ENCODE results near the gene ZDHHC8. TPM values are rescaled to one million over a fixed set of nuclear protein-coding genes. Genes with fewer than 3 reads are reported as not detected.

ZDHHC8 gene
- total RNA-seq, 1 experiment from 2014 or later = 89.3 TPM

DNA sequence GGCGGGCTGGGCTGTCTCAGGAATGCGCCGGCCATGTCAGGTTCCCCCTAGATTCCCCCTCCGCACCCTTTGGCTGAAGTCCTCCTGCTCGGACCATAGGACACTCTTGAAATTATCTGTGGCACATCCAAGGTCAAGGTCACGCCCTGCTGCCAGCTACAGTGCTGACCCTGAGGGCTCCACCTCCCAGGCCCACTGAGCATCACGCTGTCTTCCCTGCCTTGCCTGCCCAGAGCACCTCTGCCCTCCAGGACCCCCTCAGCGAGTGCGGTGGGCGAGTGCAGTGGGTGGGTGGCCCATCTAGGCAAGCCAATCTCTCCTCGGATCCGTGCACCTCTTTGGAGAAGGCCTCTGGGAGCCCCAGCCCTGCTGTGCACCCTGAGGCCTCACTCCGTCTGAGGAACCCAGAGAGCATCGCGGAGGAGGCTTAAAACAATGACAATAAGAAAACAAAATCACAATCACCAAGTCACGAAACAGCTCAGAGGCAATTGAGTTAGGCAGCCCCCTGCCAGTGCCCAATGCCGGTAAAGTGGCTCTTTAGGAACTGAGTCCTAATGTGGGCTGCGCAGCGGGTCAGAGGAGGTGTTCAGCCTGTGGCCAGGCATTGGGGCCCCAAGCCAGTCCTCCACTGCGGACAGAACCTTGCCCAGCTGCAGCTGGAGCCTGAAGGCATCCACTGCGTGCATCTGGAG is 45.8 kb downstream of the ZDHHC8 start (continued):
- TF ChIP-seq TCF7L2 (IDR thresholded peaks at IDR 0.05; ENCODE audit: borderline replicate concordance, extremely low read depth, insufficient read depth, insufficient read length) (no peak), ZNF274 (IDR thresholded peaks at IDR 0.05; ENCODE audit: low read depth, low read length) (no peak)

DNA sequence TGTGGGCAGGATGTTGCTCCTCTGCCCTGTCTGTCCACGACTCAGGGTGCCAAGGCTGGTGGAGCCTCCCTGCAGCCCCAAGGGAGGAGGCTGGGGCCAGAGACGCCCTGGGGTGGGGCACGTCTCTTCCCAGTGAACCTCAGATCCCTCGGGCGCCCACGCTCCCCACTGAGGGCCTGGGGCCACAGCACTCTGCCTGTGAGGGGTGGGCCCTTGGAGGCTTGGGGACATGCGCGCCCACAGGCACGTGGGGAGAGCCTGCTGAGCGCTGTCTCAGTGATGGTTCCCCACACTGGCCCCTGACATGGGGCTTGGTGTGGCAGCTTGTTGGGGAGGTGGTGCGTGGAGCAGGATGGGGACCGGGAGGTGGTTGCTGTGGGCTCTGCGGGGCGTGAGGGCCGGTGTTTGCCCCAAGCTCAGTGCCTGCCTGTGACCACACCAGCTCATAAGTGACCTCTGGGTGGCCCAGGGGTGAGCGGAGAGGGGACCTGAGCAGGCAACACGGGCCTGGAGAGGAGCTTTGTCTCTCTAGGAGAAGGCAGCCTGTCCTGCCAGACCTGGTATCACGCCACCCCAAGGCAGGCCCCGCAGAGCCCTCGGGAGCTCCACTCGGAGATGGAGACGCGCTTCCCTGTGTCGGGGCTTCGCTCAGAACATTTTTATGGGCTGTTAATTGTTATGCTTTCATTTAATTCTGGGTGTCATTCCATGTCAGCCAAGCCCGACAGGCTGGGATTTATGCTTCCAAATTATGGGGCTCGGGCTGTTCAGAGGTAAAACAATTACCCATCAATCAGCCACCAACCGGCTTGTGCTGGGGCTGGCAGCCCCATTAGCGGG is 46.7 kb downstream of the ZDHHC8 start:
- BruUV-seq (replicated peaks) = no TSS peak
- CTCF ChIA-PET = interaction anchor here (1.3 kb wide), 1 partner anchor 12 kb away, joined by 3 read pairs; no protein-coding TSS in a partner anchor
- H3K36me3 ChIP-seq (ENCODE audit: control insufficient read depth in 1 of 2, insufficient read depth in 2 of 2, low read length in 2 of 2) = no peaks in the 10 kb centered on the region
- RAD21 ChIA-PET (ENCODE audit: low non-redundant PET in 1 of 2, low total read pairs in 2 of 2, uncharacterized antibody in 2 of 2, unreplicated experiment in 2 of 2) = no interaction called here
- no peak overlapping the region for H3K4me3 ChIP-seq (replicated peaks in 1 of 2; ENCODE audit: low read depth in 1 of 2, low read length in 2 of 2)
- no peak overlapping the region for H3K27ac ChIP-seq (ENCODE audit: low read depth, low read length)
- intact Hi-C loops (cut with micrococcal nuclease) = no loop called here
- no peak overlapping the region for H2AFZ ChIP-seq (ENCODE audit: low read depth, low read length, poor library complexity, severe bottlenecking)
- POLR2A ChIA-PET = no interaction called here
- H4K20me1 ChIP-seq (ENCODE audit: insufficient read depth) = no peaks in the 10 kb centered on the region
- no peak overlapping the region for H3K4me2 ChIP-seq (ENCODE audit: low read length)
- no peaks in the 10 kb centered on the region; a peak in 1 of 4 replicates for H3K4me1 ChIP-seq (ENCODE audit: control insufficient read depth in 1 of 2, insufficient read depth in 2 of 2, low read length in 2 of 2)
- ATAC-seq (no peak), DNase-seq (ENCODE audit: low read depth, low spot score) (no peak)
- no peaks in the 10 kb centered on the region for H3K79me2 ChIP-seq (ENCODE audit: insufficient read depth, low read length)
- no peaks in the 10 kb centered on the region for H3K9me2 ChIP-seq (ENCODE audit: insufficient read depth)
- no peaks in the 10 kb centered on the region for H3K27me3 ChIP-seq (ENCODE audit: insufficient read depth, low read length)
- H3K9ac ChIP-seq (ENCODE audit: low read length) = no peak overlapping the region
- H3K9me3 ChIP-seq (ENCODE audit: control insufficient read depth in 1 of 2, insufficient read depth in 1 of 2, low read depth in 1 of 2, low read length in 2 of 2) = no peaks in the 10 kb centered on the region
- TF ChIP-seq SRF (IDR thresholded peaks at IDR 0.05; ENCODE audit: low read depth) = no peak
- TF ChIP-seq, protein P1, sequence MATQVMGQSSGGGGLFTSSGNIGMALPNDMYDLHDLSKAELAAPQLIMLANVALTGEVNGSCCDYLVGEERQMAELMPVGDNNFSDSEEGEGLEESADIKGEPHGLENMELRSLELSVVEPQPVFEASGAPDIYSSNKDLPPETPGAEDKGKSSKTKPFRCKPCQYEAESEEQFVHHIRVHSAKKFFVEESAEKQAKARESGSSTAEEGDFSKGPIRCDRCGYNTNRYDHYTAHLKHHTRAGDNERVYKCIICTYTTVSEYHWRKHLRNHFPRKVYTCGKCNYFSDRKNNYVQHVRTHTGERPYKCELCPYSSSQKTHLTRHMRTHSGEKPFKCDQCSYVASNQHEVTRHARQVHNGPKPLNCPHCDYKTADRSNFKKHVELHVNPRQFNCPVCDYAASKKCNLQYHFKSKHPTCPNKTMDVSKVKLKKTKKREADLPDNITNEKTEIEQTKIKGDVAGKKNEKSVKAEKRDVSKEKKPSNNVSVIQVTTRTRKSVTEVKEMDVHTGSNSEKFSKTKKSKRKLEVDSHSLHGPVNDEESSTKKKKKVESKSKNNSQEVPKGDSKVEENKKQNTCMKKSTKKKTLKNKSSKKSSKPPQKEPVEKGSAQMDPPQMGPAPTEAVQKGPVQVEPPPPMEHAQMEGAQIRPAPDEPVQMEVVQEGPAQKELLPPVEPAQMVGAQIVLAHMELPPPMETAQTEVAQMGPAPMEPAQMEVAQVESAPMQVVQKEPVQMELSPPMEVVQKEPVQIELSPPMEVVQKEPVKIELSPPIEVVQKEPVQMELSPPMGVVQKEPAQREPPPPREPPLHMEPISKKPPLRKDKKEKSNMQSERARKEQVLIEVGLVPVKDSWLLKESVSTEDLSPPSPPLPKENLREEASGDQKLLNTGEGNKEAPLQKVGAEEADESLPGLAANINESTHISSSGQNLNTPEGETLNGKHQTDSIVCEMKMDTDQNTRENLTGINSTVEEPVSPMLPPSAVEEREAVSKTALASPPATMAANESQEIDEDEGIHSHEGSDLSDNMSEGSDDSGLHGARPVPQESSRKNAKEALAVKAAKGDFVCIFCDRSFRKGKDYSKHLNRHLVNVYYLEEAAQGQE (IDR thresholded peaks at IDR 0.05; ENCODE audit: low read depth) = no peak
- no peak for TF ChIP-seq CEBPB (IDR thresholded peaks at IDR 0.05; ENCODE audit: low read depth)
- TF ChIP-seq, protein P2, sequence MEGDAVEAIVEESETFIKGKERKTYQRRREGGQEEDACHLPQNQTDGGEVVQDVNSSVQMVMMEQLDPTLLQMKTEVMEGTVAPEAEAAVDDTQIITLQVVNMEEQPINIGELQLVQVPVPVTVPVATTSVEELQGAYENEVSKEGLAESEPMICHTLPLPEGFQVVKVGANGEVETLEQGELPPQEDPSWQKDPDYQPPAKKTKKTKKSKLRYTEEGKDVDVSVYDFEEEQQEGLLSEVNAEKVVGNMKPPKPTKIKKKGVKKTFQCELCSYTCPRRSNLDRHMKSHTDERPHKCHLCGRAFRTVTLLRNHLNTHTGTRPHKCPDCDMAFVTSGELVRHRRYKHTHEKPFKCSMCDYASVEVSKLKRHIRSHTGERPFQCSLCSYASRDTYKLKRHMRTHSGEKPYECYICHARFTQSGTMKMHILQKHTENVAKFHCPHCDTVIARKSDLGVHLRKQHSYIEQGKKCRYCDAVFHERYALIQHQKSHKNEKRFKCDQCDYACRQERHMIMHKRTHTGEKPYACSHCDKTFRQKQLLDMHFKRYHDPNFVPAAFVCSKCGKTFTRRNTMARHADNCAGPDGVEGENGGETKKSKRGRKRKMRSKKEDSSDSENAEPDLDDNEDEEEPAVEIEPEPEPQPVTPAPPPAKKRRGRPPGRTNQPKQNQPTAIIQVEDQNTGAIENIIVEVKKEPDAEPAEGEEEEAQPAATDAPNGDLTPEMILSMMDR (IDR thresholded peaks at IDR 0.05 in 2 of 3, conservative IDR thresholded peaks at IDR 0.05 in 1 of 3; ENCODE audit: borderline replicate concordance in 1 of 3, insufficient read depth in 1 of 3, low read depth in 2 of 3, low read length in 2 of 3) = no peak
- TF ChIP-seq EGR1 (IDR thresholded peaks at IDR 0.05; ENCODE audit: low read depth) = no peak
- TF ChIP-seq POLR2A (IDR thresholded peaks at IDR 0.05; ENCODE audit: borderline replicate concordance, extremely low read depth, insufficient read depth, insufficient read length) = no peak
- TF ChIP-seq TCF7L2 (IDR thresholded peaks at IDR 0.05; ENCODE audit: borderline replicate concordance, extremely low read depth, insufficient read depth, insufficient read length) = no peak
- no peak for TF ChIP-seq FOSL1 (IDR thresholded peaks at IDR 0.05; ENCODE audit: low read depth)
- TF ChIP-seq CBX3 (IDR thresholded peaks at IDR 0.05; ENCODE audit: low read depth) = no peak
- TF ChIP-seq, protein P3, sequence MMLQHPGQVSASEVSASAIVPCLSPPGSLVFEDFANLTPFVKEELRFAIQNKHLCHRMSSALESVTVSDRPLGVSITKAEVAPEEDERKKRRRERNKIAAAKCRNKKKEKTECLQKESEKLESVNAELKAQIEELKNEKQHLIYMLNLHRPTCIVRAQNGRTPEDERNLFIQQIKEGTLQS (IDR thresholded peaks at IDR 0.05) = no peak

Data from HCT116 (cell line).